Activated CD8-positive, alpha-beta memory T cell treated with anti-CD3 and anti-CD28 coated beads, Interleukin-2, amount 50 U/mL, for 48 hours (primary cell): Measurements from ENCODE around the gene MAP2K6.

ENCODE experiments used
- DNase-seq: peaks from one replicate; pipeline ENCODE4 v3.0.0-alpha.2; 2020

Gene MAP2K6

DNA sequence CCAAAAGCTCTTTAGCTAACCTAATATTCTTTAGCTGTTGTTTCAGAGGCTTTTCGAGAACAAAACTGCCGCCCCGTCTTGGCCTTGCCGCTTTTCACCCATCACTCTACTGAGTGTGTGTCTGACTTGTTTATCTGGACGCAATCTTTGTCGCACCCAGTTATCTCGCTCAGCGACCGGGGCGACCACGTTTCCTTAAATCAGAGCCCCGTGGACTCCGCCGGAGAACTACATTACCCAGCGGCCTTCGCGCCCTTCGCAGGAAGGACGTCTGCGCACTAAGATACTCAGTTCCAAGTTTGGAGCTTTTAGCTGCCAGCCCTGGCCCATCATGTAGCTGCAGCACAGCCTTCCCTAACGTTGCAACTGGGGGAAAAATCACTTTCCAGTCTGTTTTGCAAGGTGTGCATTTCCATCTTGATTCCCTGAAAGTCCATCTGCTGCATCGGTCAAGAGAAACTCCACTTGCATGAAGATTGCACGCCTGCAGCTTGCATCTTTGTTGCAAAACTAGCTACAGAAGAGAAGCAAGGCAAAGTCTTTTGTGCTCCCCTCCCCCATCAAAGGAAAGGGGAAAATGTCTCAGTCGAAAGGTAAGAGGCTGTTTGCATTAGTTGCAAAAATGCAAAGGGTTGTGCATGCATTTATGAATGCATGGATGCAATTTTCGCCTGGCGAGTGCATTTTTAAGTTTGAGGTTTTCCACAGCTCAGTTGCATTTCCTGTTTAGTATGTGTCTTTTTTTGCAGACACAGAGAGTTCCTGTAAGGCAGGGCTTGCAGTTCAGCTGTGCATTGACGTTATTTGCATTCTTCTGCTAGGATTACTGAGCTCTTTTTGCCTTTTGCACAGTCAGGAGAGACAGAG is at the start of gene MAP2K6:
Gene MAP2K6 (plus strand): TSS at position 290 of the 867 bp plus-strand sequence. CDS start 288 bp downstream, at position 578.
- peak; percentile 85 for DNase-seq

DNA sequence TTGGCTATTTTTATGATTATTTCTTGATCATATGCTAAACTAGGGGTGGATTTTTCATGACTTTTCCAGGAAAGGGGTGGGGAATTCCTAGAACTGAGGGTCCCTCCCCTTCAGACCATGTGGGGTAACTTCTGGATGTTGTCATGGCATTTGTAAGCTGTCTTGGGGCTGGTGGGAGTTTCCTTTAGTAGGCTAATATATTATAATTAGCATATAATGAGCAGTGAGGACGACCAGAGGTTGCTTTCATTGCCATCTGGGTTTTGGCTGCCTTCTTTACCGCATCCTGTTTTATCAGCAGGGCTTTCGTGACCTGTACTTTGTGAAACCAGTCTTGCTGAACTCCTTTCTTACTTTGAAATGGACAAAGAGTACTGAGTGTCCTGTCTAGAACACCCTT is 47.2 kb upstream of the MAP2K6 start:
- no peak for DNase-seq

DNA sequence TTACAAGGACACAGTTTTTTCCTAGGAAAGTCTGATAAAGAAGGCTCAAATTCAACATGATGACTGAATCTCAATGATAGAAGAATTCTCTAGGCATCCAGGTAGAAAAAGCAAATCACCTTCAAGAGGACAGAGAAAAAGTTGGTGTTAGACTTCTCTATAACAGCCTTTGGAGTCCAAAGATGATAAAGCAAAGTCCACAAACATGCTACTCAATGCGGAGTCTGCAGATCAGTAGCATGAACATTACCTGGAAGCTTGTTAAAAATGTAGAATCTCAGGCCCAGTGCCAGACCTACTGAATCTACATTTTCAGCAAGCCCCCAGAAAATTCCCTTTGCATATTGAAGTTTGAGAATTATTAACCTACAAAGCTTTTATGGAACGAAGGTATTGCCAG is 41.4 kb upstream of the MAP2K6 start:
- no peak for DNase-seq

DNA sequence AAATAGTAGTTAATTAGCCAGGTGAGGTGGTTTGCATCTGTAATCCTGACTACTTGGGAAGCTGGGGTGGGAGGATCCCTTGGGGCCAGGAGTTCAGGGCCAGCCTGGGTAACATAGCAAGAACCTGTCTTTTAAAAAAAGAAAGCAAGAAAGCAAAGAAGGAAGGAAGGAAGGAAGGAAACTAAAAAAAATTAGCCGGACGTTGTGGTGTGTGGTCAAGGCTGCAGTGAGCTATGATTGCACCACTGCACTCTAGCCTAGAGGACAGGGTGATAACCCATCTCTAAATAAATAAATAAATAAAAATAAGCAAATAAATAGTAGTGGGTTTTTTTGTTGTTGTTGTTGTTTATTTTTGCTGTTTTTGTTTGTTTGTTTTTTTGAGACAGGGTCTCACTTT is 39.3 kb upstream of the MAP2K6 start:
- DNase-seq: no peak

DNA sequence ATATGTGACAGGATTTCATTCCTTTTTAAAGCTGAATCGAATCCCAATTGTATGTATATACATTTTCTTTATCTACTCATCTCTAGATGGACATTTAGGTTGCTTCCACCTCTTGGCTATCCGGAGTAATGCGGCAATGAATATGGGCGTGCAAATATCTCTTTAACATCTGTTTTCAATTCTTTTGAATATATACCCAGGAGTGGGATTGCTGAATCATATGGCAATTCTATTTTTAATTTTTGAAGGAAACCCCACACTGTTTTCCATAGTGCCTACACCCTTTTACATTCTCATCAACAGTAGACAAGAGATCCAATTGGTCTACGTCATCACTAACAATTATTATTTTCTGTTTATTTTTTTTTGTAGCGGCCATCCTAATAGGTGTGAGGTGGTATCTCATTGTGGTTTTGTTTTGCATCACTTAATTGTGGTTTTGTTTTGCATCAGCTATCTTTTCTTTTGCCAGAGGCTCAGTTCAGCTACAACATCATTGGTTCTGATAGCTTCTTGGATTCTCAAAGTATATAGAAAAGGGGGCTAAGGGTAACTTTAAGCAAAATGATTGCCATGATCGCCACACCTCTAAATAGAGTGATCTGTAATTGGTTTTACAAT is 25.6 kb upstream of the MAP2K6 start:
- DNase-seq: no peak

DNA sequence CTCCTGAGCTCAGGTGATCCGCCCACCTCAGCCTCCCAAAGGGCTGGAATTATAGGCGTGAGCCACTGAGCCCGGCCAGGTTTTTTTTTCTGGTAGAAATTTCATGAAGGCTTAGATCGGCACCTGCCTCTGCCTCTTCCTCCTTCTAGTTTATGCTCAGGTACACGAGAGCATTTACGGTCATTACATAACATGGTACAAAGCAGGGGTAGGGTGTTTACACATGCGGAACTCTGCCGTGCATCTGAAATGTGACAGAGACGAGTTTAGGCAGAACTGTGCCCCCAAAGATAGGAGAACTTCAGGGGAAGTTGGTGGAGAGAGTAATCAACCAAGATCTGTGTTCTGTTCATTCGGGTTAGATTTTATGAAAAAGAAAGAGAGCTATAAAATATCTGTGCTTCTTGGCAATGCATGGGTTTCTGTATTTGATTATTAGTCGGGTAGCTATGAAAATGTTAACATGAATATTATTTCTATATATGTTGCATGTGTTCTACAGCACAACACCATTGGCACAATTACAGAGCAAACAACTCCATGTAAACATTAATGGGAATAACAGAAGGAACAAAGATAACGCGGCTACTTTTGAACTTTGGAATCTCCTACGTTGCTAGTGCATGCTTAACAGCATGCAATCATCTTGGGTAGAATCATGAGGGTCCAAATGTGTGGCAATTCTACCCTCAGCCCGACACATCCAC is 23.5 kb upstream of the MAP2K6 start:
- DNase-seq: no peak

DNA sequence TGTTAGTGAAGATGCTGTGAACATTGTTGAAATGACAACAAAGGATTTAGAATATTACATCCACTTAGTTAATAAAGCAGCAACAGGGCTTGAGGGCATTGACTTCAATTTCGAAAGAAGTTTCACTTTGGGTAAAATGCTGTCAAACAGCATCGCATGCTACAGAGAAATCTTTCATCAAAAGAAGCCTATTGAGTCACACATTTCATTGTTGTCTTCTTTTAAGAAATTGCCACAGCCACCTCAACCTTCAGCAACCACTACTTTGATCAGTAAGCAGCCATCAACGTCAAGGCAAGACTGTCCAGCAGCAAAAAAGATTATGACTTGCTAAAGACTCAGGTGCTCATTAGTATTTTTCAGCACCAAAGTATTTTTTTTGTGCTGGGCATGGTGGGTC is 13.2 kb upstream of the MAP2K6 start:
- DNase-seq: no peak

DNA sequence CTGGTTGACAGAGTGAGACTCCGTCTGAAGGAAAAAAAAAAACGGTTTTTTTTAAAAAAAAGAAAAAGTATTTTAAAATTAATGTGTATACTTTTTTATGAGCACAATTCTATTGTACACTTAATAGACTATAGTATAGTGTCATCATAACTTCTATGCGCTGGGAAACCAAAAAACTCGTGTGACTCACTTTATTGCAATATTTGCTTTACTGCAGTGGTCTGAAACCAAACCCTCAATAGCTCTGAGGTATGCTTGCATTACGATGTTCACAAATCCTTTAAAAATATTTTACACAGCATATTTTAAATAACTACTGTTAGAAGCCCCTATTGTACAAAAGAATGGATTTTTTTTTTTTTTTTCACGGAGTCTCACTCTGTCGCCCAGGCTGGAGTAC is 12.4 kb upstream of the MAP2K6 start:
- no peak for DNase-seq

DNA sequence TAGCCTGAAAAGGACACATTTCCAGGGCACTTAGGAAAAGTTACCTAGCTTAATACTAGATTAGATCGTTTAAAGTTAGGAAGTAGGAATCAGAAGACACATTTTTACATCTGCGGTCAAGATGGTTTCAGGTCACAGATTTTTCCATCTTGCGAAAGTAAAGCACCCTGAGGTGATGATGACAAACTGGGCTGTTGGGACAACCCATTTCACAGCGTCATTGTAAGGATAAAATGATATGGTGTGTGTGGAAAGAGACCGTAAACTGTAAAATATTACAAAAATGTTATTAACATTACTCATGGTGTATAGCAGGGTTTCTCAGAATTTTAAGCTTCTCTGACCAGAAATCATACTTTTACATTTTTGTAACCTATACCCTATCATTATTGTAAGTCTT is 10.1 kb upstream of the MAP2K6 start:
- DNase-seq: no peak

DNA sequence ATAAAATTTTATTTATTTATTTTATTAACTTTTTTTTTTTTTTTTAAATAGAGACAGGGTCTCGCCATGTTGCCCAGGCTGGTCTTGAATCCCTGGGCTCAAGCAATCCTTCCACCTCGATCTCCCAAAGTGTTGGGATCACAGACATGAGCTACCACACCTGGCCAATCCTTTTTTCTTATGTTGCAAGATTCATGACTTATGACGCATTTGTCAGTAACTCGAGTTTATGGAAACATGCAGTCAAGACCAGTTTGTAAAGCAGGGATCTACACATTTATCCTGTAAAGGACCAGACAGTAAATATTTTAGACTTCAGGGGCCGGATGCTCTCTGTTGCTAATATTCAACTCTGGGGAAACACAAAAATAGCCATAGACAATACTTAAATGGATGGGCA is 9.4 kb upstream of the MAP2K6 start:
- no peak for DNase-seq

DNA sequence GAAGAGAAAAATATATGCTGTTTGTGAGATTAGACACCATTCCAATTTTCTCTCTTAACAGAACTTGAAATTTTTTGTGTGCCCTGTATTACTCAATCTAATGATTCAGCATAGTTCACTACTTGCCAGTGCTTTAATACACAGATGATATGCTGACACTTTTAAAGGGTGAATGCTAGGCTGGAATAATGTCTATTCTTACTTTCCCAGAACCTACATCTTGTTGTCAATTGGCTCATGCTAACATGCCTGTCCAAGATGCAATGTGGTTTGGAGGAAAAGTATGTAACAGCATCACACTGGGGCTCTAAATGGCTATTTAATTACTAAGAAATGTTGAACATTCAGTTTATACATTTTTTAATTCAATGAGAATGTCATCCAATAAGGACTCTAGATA is 7.6 kb upstream of the MAP2K6 start:
- no peak for DNase-seq

DNA sequence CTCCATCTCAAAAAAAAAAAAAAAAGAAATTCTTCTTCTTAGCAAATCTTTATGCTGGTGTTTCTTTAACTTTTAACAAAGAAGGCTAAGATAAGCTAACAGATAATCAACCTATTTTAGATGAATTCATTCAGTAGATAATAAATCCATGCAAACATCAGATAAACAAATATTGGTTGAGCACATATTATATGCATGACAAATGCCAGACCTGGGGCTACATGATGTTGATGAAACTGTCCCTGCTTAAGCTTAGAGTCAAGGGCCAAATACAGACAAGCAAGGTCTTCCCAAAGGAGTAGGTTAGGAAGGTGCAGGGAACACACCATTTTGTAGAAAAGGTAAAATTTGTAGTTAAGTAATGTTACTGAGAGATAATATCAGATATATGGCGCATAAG is 6.7 kb upstream of the MAP2K6 start:
- no peak for DNase-seq

DNA sequence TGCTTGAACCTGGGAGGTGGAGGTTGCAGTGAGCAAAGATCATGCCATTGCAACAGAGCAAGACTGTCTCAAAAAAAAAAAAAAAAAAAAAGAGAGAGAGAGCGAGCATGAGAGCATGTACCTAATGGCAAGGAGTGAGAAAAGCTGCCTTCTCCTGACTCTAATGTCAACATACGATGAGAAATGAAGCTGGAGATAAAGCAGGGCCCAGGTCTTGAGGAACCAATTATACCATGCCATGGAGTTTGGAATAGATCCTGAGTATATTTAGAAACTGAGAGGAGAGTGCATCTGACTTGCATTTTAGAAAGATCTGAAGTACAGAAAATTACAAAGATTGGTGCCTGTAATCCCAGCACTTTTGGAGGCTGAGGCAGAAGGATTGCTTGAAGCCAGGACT is 3.8 kb upstream of the MAP2K6 start:
- DNase-seq: no peak

DNA sequence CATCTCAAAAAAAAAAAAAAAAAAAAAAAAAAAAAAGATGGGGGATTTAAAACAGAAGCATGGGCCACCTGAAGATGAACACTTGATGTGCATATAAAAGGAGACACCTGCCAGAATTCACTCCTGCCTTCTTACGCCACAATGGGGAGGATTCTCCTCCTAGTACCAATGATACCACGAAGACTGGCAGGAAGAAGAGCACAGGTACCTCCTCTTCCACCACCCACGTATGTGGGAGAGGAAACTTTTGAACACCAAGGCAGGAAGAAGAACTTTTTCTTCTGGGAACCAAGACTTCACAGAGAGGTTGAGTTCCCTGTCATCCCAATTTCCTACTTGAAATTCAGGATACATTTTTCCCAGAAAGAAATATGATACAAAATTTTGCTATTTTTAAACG is 2.7 kb upstream of the MAP2K6 start:
- no peak for DNase-seq

DNA sequence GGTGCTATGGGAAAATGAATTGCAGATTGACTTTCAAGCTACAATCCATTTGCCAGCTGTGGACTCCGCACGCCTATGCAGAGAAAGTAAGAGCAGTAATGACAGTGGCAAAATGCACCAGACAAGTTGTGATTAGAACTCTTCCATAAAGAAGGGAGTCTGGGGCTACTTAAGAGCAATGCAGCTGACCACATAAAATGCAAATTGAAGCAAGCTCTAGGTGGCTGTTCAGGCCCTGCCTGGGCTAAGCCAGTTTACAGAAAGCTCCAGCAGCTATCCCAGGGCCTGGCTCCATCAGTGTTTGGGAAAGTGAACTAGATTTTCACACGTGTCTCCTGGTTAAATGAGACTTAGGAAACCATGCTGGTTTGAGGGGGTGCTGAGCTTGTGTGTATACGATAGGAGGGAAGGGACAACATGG is 2.2 kb upstream of the MAP2K6 start:
- DNase-seq: no peak

DNA sequence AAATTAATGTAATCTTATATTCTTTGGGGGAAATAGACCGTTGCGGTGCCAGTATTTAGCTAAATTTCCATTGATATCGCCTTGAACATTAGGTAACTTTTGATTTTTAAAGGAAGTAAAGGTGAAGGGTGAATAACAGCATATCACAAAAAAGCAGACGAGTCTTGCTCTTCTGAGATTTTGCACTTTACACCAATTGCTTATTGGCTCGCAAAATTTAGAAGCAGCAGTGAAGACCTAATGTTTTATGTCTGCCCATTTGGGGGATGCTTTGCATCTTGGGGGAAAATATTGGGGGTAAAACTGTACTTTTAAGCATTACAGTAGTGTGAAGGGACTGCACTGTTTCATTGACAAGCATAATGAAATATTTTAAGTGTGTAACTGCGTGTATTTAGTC is 934 bp downstream of the MAP2K6 start:
- no peak for DNase-seq

DNA sequence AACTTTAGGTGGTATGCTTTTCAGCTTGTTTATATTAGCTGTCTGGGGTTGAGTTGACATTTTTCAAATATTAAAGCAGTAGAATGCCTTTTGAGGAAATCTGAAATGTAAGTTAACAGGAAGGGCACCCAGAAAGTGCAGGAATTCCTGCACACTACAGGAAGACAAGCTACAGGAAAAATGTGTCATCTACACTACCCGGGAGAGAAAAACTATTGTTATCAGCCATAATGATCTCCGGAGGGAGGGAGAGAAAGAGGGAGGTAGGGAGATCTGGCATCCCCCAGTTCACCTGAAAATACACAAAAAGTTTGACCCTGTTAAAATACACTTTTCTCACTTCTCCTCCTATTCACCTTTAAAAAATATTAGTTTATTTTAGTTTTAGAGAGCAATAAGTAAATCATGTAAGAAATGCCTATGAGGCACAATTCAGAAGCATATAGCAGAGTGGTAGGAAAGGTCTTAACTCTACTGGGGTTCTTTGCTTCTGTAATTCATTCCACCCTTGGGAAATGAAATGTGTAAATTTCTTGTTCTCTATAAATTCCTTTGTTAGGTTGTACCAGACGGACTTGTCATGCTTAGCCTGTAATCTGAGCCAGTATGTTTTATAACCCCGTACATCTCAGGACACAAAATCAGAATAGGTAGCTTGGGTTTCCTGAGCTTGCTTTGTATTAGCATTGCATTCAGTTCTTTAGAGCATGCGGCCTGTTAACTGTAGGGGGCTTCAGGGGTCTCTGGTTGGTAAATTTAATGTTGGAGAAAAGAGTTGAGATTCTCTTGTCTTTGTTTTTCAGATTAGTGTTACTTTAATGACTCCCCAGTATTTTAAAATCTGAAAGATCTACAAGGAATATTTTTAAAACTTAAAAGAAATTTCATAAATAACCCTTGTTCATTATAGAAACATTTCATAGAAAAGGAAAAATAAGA is 3.3 kb downstream of the MAP2K6 start:
- no peak for DNase-seq

DNA sequence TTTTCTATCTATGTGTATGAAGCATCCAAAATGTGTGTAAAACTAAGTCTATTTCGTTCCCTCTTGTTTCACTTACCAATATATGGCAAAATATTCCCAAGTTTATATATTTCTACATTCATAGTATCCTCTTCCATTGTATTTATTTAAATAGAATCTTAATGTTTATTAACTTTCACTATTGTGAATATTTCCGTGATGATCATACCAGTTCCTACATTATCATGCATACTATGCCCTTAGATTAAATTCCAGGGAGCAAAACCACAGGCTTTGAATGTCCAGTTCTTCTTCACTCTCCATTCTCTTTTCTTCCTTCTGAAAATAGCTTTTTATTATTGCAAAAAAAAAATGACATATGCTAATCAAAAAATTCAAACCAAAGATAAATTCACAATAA is 4.0 kb downstream of the MAP2K6 start:
- no peak for DNase-seq

DNA sequence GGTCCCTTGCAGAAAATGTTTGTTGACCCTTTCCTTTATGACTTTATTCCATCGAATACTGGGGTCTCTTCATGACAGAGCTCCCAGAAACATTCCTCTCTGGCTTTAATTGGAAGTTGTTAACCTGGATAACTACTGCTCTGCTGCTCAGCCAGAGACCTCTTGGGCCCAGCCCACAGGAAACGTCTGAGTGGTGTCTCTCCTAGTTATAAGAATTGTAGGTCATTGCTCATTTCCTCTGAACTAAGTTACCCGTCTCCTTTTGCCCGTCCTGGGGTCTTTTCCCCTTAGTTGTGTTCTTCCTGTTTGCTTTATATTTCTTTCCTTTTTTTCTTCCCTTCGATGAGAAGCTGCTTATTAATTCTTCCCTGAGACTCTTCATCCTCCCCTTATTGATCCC is 9.0 kb downstream of the MAP2K6 start:
- DNase-seq: no peak

DNA sequence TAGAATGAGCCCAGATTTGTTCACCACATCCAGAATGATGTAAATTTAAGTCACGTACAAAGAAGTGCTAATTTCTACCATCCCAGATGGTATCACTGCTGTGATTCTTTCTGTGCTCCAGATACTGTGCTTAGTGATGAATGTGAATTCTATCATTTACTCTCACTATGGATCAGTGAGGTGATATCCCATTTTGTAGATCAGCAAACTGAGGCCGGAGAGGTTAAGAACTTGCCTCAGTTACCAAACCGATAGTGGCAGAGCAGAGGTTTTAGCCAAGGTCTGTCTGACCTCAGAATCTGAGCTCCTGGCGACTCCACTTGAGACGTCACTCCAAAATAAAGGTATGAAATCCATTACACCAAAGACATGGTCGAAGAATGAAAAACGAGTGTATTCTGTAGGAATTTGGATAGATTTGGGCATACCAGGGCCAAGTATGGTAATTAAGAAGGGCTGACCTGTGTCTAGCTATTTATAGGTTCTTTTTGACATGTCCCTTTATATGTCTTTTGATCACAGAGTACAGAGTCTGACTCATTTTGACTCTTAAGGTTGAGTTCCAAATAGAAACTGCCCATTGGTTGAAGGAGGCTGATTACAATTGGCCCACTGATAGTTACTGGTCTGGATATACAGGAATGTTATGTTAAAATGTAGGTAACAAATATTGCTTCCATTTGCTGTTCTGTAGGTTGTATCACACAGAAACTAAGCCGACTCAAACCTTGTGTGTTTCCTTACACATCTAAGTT is 10.0 kb downstream of the MAP2K6 start:
- DNase-seq: no peak

DNA sequence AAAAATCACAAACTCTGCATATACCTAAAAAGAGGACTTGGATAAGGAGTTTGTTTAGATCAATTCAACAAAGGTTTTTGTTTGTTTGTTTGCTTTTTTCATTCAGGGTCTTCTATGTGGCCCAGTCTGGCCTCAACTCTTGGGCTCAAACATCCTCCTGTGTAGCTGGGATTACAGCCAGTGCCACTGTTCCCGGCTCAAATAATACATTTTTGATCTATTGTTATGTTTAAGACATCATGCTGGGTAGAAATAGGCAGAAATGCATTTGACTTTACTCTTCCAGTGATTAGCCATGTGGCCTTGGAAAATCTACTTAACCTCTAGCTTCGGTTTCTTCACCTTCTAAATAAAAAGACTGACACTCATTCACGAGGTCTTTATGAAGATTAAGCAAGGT is 11.5 kb downstream of the MAP2K6 start:
- no peak for DNase-seq
